Ovary (tissue), 9 donors: ENCODE results near the gene IL3RA. TPM values are rescaled to one million over a fixed set of nuclear protein-coding genes. Genes with fewer than 3 reads are reported as not detected.

Experiments
- DNase-seq, 5 donors: peaks; one replicate each; pipeline ENCODE4 v3.0.0-alpha.2; 2019 to 2020
- H3K27ac ChIP-seq, 2 donors: fragments of 200-600 bp; one replicate each; pipeline versions ENCODE4 v1.5.1 to v1.8.0; 2019 to 2022
- H3K27me3 ChIP-seq: fragments of 200-600 bp; one replicate; pipeline ENCODE4 v1.8.0; 2022
- H3K36me3 ChIP-seq: fragments of 200-600 bp; sonication (generic); one replicate; pipeline ENCODE4 v1.5.1; 2019
- H3K4me1 ChIP-seq: one replicate; pipeline ENCODE4 v1.8.1; 2013; ENCODE audit warnings: mild to moderate bottlenecking, moderate library complexity; ENCODE audit not compliant: insufficient read depth
- H3K4me3 ChIP-seq: fragments of 200-600 bp; sonication (generic); one replicate; pipeline ENCODE4 v1.5.1; 2017
- H3K9me3 ChIP-seq, 2 donors: fragments of 200-600 bp in 1 of 2; sonication (generic) in 1 of 2; one replicate each; pipeline versions ENCODE4 v1.5.1 to v1.8.1; 2013 to 2019; ENCODE audit warnings: mild to moderate bottlenecking in 1 of 2, moderate library complexity in 1 of 2
- EP300 ChIP-seq: sonication (generic); formaldehyde crosslinking; IDR thresholded peaks from one replicate; pipeline ENCODE4 v1.6.1; 2017; ENCODE audit warnings: antibody characterized with exemption
- POLR2A ChIP-seq: fragments of 450-650 bp; IDR thresholded peaks from one replicate; pipeline ENCODE4 v1.6.1; 2017; ENCODE audit warnings: antibody characterized with exemption, mild to moderate bottlenecking, moderate library complexity
- WGBS, 3 donors: extraction: QIAGEN DNeasy Blood & Tissue Kit in 1 of 3; methylation state at CpG; one replicate each; pipeline versions ENCODE4 v1.1.5 to v1.1.7; 2013 to 2017; 5-methylcytosine and 5-hydroxymethylcytosine counted together
- intact Hi-C, 4 donors: fragments of 100-400 bp; cut with DNase I; formaldehyde crosslinking; loops; one replicate each; pipeline versions ENCODE4 v1.11.0 to v1.15.1; 2022 to 2023
- polyA plus RNA-seq, 2 donors: library from polyadenylated mRNA; stranded (reverse); fragments of 200-250 nt in 1 of 2; fragments of 350-450 nt in 1 of 2; fragmentation: Illumina TruSeq in 1 of 2; extraction: RNeasy Lipid Tissue Mini Kit (QIAGEN cat#74804) in 1 of 2; gene quantifications; one replicate each; pipeline ENCODE4 v1.2.3, GENCODE V29; 2013 to 2014
- total RNA-seq, 7 donors: library from RNA; depleted of rRNA in 2 of 7; stranded (reverse); fragments of >200 nt in 2 of 7; fragmentation: NEBNext Ultra II Directional in 3 of 7; extraction: Animal tissue kit (Norgen Biotek cat#: 25700) in 3 of 7; gene quantifications; one replicate each; pipeline versions ENCODE4 v1.1.0 to v1.2.4, GENCODE V29; 2016 to 2023
- TF ChIP-seq, protein P1 (sequence below), 3 donors: fragments of 450-650 bp in 2 of 3; fragments of 200-600 bp in 1 of 3; IDR thresholded peaks; one replicate each; pipeline versions ENCODE4 v1.5.1 to v1.8.0; 2016 to 2022; ENCODE audit warnings: antibody characterized with exemption in 3 of 3, mild to moderate bottlenecking in 1 of 3
- donor health status: DM: no; HTN: no; CAD: no; lungs with moderate emphysema.
- donor health status: DM: no; HTN: no; CAD: no.
- donor health status: Bipolar disorder and iron deficiency.
- donor health status: DM: yes; HTN: yes; CAD: no.
- donor health status: DM: no; HTN: no; CAD: no.
- donor health status: DM: yes; HTN: yes; CAD: no.

IL3RA gene
- total and polyA plus RNA-seq, 9 donors = 0.12 to 5.1 (median 2.0) TPM

DNA sequence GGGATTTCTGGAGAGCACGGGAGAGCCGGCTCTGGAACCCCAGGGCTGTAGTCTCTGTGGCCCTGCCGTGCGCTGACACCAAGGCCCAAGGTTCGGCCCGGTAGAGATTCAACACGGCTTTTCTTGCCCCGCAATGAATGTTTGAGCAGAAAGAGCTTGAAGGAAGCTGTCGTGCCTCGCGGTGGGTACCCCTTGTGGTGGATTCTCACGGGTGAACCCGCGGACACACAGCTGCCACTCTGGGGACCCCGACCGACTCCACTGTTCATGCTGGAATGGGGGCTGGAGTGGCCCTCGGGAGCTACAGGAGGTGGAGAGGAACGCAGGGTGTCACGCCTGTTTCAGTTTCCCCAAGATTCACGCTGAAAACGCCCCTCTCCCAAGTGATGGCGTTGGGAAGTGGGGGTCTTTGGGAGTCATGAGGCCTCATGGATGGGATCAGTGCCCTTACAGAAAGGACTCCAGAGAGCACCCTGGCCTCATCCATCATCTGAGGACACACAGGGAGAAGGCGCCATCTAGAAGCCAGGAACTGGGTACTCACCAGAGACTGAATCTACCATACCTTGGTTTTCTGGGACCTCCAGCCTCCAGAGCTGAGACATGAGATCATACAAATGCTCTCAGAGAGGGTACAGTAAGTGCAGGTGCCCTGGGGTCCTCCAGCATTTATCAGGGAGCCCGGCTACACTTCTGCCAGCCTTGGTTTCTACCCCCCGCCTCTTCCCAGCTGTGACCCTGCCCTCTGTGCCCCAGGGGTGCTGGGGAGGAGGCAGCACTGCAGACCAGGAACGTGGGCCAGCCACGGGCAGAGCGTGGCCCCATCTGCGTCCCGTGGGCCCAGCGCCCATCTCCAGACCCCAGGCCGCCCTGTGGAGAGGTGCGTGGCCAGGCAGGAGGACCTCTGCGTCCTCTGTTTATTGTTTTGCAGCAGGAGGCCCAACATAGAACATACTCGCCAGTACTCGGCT is 49.0 kb downstream of the IL3RA start:
- Histone ChIP-seq H3K4me3 (no peak overlapping the region), H3K27ac (no peak overlapping the region), H3K9me3 (no peaks in the 10 kb centered on the region), H3K4me1 (peaks cover 12% of the 10 kb centered on the region), H3K27me3 (no peaks in the 10 kb centered on the region), H3K36me3 (no peaks in the 10 kb centered on the region)
- DNase-seq = peak in 2 of 5 donors; percentile 28 to 41
- intact Hi-C loops = no loop called here
- WGBS, 3 donors = 90 to 96% (median 92%) methylated on average over 34 to 36 of the region's 36 CpGs
- no peak for TF ChIP-seq EP300
- no peak for TF ChIP-seq POLR2A
- TF ChIP-seq, protein P1, sequence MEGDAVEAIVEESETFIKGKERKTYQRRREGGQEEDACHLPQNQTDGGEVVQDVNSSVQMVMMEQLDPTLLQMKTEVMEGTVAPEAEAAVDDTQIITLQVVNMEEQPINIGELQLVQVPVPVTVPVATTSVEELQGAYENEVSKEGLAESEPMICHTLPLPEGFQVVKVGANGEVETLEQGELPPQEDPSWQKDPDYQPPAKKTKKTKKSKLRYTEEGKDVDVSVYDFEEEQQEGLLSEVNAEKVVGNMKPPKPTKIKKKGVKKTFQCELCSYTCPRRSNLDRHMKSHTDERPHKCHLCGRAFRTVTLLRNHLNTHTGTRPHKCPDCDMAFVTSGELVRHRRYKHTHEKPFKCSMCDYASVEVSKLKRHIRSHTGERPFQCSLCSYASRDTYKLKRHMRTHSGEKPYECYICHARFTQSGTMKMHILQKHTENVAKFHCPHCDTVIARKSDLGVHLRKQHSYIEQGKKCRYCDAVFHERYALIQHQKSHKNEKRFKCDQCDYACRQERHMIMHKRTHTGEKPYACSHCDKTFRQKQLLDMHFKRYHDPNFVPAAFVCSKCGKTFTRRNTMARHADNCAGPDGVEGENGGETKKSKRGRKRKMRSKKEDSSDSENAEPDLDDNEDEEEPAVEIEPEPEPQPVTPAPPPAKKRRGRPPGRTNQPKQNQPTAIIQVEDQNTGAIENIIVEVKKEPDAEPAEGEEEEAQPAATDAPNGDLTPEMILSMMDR (IDR thresholded peaks at IDR 0.05) = no peak

DNA sequence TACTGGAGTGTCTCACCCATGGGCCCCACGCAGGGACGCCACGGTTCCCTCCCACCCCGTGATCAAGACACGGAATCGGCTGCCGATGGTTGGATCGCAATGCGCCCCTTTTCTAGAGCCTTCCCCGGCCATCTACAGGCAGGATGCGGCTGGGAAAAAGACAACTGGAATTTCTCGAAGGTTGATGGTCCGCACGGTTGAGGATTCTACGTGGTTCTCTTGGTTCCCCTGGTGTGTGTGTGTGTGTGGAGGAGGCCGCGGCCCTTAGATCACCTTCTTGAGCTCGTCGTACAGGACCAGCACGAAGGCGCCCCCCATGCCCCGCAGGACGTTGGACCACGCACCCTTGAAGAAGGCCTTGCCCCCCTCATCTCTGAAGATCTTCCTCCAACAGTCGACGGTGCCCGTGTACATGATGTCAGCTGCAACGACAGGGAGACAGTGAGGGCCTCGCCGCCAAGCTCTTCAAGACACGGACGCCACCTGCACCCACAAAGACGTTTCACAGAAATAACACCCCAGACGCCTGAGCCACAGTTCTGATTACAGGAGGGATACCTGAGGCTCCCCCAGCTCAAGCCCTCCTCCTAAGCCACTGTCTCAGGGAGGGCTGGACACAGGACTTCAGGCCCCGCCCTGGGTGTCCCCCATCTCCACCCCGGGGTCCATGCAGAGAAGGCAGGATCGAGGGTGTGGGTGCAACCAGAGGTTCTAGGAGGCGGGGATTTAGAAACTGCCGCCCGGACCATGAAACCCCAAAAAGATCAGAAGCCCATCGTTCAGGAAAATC is 49.9 kb downstream of the IL3RA start:
- intact Hi-C loops = no loop called here
- WGBS, 3 donors = 94 to 96% (median 96%) methylated on average over 40 to 41 of the region's 41 CpGs

DNA sequence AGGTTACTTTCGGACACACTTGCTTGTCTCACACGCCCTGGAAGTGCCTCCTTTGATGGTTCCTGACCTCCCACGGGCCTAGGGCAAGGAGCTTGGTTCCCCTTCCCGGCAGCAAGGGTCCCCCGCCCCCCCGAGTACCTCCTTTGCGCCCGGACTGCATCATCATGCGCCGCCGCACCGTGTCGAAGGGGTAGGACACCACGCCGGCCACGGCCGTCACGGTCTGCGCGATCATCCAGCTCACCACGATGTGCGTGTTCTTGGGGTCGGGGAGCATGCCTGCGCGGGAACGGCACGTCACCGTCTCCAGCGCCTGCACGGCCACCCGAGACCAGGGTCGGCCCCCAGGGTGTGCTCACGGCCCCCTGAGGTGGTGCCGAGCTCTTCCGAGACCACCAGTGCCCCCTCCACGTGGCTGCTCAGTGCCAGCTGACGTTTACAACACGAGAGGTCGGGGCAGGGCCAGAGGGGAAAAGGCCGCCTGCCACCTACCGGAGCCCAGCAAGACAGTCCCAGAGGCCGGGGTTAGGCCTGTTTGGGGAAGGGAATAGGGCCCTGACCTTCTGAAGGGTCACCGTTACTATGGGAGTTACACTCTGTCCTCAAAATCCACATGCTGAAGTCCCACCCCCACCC is 50.7 kb downstream of the IL3RA start:
- intact Hi-C loops = no loop called here
- no peak overlapping the region for H3K4me3 ChIP-seq
- no peaks in the 10 kb centered on the region for H3K36me3 ChIP-seq
- TF ChIP-seq, protein P1 (IDR thresholded peaks at IDR 0.05) = no peak
- TF ChIP-seq EP300 = no peak
- no peak for TF ChIP-seq POLR2A
- H3K27me3 ChIP-seq = no peaks in the 10 kb centered on the region
- H3K27ac ChIP-seq = no peak overlapping the region
- no peaks in the 10 kb centered on the region for H3K9me3 ChIP-seq
- H3K4me1 ChIP-seq = peaks cover 16% of the 10 kb centered on the region
- DNase-seq = peak in 2 of 5 donors; percentile 28 to 43
- WGBS, 3 donors = 89 to 91% (median 91%) methylated on average over 42 to 43 of the region's 43 CpGs

More for the DNA sequence above, 49.9 kb downstream of the IL3RA start:
- no peak overlapping the region for H3K4me3 ChIP-seq
- no peaks in the 10 kb centered on the region for H3K27me3 ChIP-seq
- H3K27ac ChIP-seq = no peak overlapping the region
- H3K9me3 ChIP-seq = no peaks in the 10 kb centered on the region
- H3K36me3 ChIP-seq = no peaks in the 10 kb centered on the region
- peak in 1 of 5 donors; percentile 23 for DNase-seq
- peaks cover 16% of the 10 kb centered on the region for H3K4me1 ChIP-seq
- TF ChIP-seq POLR2A (no peak), EP300 (no peak)
- TF ChIP-seq, protein P1 (IDR thresholded peaks at IDR 0.05) = no peak

DNA sequence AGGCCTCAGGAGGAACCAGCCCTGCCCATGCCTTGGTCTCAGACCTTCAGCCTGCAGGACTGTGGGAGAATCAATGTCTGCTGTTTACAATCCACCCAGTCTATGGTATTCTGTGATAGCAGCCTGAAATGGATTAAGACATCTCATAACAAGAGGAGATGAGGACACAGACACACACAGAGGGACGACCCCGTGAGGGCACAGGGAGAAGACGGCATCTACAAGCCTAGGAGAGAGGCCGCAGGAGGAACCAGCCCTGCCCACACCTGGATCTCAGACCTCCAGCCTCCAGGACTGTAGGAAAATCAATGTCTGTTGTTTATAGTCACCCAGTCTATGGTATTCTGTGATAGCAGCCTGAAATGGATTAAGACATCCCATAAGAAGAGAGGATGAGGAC is 52.1 kb downstream of the IL3RA start:
- peak in 1 of 5 donors; percentile 7 for DNase-seq
- H3K4me3 ChIP-seq = no peak overlapping the region
- no peaks in the 10 kb centered on the region for H3K27me3 ChIP-seq
- H3K27ac ChIP-seq = no peak overlapping the region
- H3K9me3 ChIP-seq = no peaks in the 10 kb centered on the region
- WGBS, 3 donors = 88% methylated on average over 4 of the region's 4 CpGs
- peaks cover 16% of the 10 kb centered on the region for H3K4me1 ChIP-seq
- TF ChIP-seq, protein P1 (IDR thresholded peaks at IDR 0.05) = no peak
- TF ChIP-seq POLR2A (no peak), EP300 (no peak)
- H3K36me3 ChIP-seq = no peaks in the 10 kb centered on the region
- intact Hi-C loops = no loop called here
